SK-N-DZ (cell line): ENCODE measurements around the gene FCMR.
A peak's percentile ranks its signal among the peaks of the same experiment; 100 is the strongest.

Source experiments
- DNase-seq: peaks from one replicate; pipeline ENCODE4 v3.0.0-alpha.2; 2015; ENCODE audit warnings: low spot score

The FCMR gene

GRCh38 chr1:206923009-206923960, 1.5 kb upstream of the FCMR start:
- no peak for DNase-seq

- DNase-seq = no peak
These were observed 783 bp upstream of the FCMR start for GRCh38 chr1:206922524-206922923.

DNA sequence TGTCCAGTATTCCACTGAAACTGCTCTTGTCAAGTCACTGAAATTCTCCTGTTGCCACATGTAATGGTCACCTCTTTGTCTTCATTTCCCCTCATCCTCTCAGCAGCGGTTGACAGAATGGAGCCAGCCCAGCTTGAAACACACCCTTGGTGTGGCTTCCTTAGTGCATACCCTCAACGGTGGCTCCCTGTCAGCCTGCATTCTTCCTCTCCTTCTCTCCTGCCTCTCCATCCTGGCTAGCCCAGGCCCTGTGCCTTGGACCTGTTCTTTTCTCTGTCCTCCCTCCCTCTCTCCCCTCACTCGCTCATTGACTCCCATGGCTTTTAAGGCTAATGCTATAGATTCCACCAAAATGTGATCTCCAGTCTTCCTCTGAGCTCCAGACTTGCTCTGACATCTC, 3.7 kb downstream of the FCMR start:
- no peak for DNase-seq

DNA sequence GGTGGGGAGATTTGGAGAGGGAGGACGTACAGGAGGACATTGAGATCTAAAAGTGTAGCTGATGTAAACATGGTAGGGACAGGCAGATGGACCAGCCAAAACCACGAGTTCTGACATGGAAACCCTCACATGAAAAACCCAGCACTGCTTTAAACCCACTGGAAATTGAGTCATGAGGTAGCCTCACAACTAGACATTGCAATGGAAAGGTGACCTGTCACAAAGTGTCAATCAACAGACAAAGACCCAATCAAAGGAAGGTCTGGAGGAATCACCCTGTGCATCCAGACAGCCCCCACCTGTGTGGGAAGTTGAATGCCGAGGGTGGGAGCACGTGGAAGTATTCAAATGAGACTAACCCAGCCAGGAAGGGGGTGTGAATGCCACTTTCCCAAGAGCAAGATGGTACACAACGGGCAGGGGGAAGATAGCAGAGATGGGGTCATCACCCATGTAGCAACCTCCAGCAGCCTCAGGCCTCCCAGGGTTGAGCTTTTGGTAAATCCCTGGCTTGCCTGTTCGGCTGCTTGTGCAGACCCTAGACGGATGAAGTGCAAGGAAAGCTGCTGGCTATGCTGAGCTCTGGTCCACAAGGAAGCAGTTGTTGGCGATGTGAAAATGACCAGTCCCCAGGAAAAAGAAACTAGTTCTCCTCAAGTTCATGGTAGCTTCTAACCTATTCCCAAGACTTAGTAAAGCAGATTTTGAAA, 5.6 kb downstream of the FCMR start:
- DNase-seq = no peak

DNA sequence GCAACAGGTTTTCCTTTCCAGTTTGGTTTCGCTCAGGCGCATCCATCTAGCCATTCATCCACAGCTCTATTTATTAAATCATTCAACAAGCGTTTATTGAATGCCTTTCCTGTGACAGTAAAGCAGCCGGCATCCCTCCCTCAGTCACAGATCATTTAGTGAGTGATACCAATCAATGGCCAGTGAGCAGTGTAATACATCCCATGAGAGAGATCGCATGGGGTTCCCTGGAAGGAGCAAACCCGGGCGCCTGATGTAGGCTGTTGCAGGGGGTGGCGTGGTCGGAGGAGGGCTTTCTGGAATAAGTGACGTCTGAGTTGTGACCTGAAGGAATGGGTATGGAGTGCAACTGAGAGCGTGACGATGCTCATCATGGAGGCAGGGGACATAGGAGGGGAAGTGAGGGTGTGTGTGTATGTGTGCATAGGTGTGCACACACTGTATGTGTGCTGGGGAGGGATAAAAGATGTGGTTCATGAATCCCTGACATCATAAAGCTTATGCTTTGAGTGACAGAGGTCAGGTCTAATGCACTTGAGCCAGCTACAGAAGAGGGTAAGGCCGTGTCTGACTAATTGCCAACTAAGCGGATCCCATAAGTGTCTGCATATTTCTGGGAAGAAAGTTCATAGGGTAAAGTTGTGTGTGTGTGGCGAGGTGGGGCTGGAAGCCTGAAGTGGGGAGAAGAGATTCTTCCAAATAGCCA, 6.6 kb downstream of the FCMR start:
- DNase-seq = no peak

GRCh38 chr1:206913766-206914537, 7.8 kb downstream of the FCMR start:
- no peak for DNase-seq

- DNase-seq = peak; percentile 65
These were observed 9.2 kb downstream of the FCMR start for GRCh38 chr1:206912445-206913095.

GRCh38 chr1:206911064-206911663, 10.6 kb downstream of the FCMR start:
- DNase-seq = peak; percentile 15

DNA sequence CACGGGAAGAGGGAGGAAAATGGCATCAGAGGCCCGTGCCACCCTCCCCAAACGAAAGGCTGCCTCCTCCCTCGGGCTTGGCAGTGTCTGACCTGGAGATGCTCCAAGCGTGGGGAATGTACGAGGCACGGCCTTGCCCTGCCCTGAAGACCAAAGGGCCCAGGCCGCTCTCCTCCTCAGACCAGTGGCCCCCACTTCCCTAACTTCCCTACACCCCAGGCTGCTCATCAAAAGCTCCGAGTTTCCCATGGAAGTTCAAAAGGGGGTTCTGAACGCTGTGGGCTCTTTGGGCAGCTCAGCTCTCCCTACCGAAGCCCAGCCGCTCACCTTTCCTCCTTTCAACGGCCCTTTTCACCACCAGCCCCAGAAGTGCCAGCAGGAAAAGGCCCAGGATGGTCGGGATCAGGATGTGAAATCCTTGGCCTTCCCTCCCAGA, 11.8 kb downstream of the FCMR start:
- no peak for DNase-seq

DNA sequence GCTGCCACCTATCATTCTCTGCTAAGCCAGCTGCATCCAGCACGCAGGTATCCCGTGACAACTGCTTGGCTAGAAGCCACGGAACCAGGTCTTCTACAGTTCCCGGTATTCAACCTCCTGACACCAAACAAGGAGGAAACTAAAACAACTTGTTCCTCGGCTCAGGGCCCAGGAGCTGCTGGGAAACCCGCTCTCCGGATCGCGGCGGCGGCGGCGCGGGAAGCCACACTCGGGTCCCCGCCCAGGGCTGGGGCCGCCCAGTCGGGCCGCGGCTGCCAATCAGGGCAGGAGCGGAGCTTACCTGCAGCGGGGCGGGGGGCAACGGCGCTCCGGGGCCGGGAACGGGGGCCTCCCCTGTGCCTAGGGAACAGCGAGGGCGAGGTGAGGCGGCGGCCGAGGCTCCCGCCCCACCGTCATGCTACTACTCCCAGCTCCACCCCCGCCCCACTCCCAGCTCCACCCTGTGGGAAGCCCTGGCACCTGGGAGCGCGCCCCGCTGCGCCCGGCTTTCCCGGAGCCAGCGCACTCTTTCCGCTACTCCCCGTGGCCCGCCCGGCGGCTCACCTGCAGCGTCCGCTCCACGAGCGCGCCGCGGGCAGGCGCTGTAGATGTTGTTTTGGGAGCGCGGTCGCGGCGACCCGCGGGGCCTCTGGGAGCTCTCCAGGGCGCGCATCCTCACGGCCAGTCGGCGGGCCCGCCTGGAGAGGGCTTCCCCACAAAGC, 12.4 kb downstream of the FCMR start:
- no peak for DNase-seq

GRCh38 chr1:206908038-206908437, 13.7 kb downstream of the FCMR start:
- DNase-seq = no peak

DNA sequence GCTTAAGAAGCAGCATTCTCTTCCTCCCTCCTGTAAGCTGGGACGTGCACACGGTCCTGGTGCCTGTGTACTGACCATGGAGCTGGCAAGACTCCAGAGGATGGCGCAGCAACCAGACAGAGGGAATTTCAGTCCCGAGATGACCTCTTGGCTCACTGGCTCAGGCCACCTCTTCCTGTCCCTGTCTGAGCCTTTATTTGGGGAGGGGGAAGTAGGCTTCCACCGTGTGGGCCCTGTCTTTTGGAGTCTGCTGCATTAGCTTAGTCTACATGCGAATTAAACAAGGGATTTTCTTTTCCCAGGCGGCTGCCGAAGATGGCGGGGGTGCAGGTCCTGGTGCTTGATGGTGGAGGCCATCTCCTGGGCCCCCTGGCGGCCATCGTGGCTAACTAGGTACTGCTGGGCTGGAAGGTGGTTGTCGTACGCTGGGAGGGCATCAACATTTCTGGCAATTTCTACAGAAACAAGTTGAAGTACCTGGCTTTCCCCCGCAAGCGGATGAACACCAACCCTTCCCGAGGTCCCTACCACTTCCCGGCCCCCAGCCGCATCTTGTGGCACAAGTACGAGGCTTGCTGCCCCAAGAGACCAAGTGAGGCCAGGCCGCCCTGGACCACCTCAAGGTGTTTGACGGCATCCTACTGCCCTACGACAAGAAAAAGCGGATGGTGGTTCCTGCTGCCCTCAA, 14.3 kb downstream of the FCMR start:
- DNase-seq = peak; percentile 26

- no peak for DNase-seq
These were observed 16.2 kb downstream of the FCMR start for GRCh38 chr1:206905295-206906164.

GRCh38 chr1:206904423-206905142, 17.2 kb downstream of the FCMR start:
- DNase-seq = no peak

GRCh38 chr1:206903687-206904086, 18.1 kb downstream of the FCMR start:
- DNase-seq = no peak

DNA sequence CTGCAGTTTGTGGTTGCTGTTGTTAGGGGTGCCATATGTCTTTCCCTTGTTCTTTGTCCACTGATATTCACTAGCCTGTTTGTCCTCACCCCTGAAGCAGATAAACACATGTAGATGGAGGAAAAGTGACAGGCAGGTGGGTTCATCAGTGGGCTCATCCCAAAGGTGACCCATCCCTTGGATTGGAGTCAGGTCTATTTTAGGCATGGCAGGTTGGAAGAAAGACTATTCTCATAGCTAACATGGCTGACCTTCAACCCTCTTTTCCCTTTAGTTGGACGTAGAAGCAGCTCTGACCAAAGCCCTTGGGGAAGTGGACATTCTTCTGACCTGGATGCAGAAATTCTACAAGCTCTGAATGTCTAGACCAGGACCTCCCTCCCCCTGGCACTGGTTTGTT, 19.0 kb downstream of the FCMR start:
- no peak for DNase-seq

- DNase-seq = no peak
These were observed 19.8 kb downstream of the FCMR start for GRCh38 chr1:206901944-206902343.
